HEK293 (cell line): ENCODE data around the gene FOXO3.

Experiments
- BCL11B ChIP-seq: fragments of 450-650 bp; formaldehyde crosslinking; IDR thresholded peaks from 2 replicates; pipeline ENCODE4 v1.5.1; 2016; ENCODE audit warnings: low read depth, missing biosample characterization, missing genetic modification characterization
- BCL6B ChIP-seq: fragments of 450-650 bp; formaldehyde crosslinking; IDR thresholded peaks from 2 replicates; pipeline ENCODE4 v1.5.1; 2017; ENCODE audit warnings: missing biosample characterization, missing genetic modification characterization
- ELK4 ChIP-seq: IDR thresholded peaks from 2 replicates; pipeline ENCODE4 v1.6.1; 2011; ENCODE audit warnings: mild to moderate bottlenecking, low read depth, low read length, borderline replicate concordance
- GLI2 ChIP-seq: fragments of 450-650 bp; formaldehyde crosslinking; IDR thresholded peaks from 2 replicates; pipeline ENCODE4; 2017; ENCODE audit warnings: missing biosample characterization, missing genetic modification characterization, low read depth, borderline replicate concordance
- HOXC10 ChIP-seq: sonication (generic); formaldehyde crosslinking; IDR thresholded peaks from 2 replicates; pipeline ENCODE4 v1.8.1; 2023; ENCODE audit warnings: mild to moderate bottlenecking, missing genetic modification reagents
- MYNN ChIP-seq: fragments of 450-650 bp; formaldehyde crosslinking; IDR thresholded peaks from 2 replicates; pipeline ENCODE4 v1.5.1; 2016; ENCODE audit warnings: missing biosample characterization, missing genetic modification characterization, borderline replicate concordance
- PBX3 ChIP-seq: sonication (generic); formaldehyde crosslinking; IDR thresholded peaks from 2 replicates; pipeline ENCODE4 v1.8.1; 2022; ENCODE audit warnings: mild to moderate bottlenecking, moderate library complexity, missing genetic modification reagents
- PRDM4 ChIP-seq: fragments of 450-650 bp; formaldehyde crosslinking; IDR thresholded peaks from 2 replicates; pipeline ENCODE4 v1.5.1; 2017; ENCODE audit warnings: missing biosample characterization, missing genetic modification characterization
- SALL2 ChIP-seq: fragments of 450-650 bp; formaldehyde crosslinking; IDR thresholded peaks from 2 replicates; pipeline ENCODE4 v1.5.0; 2017; ENCODE audit warnings: missing biosample characterization, mild to moderate bottlenecking, missing genetic modification characterization, borderline replicate concordance
- SP2 ChIP-seq: fragments of 450-650 bp; formaldehyde crosslinking; IDR thresholded peaks from 2 replicates; pipeline ENCODE4 v1.5.1; 2016; ENCODE audit warnings: missing biosample characterization, missing genetic modification characterization
- SP7 ChIP-seq: fragments of 450-650 bp; formaldehyde crosslinking; IDR thresholded peaks from 2 replicates; pipeline ENCODE4 v1.5.1; 2016; ENCODE audit warnings: missing biosample characterization, missing genetic modification characterization
- YY1 ChIP-seq: fragments of 450-650 bp; formaldehyde crosslinking; IDR thresholded peaks from 2 replicates; pipeline ENCODE4 v1.5.1; 2018; ENCODE audit warnings: missing biosample characterization, missing genetic modification characterization
- ZBTB11 ChIP-seq: fragments of 450-650 bp; formaldehyde crosslinking; conservative IDR thresholded peaks from 2 replicates; pipeline ENCODE4 v1.5.1; 2016; ENCODE audit warnings: low read depth, missing biosample characterization, missing genetic modification characterization
- ZNF138 ChIP-seq: fragments of 450-650 bp; formaldehyde crosslinking; IDR thresholded peaks from 2 replicates; pipeline ENCODE4 v1.5.1; 2016; ENCODE audit warnings: missing biosample characterization, missing genetic modification characterization, borderline replicate concordance
- ZNF155 ChIP-seq: fragments of 450-650 bp; formaldehyde crosslinking; IDR thresholded peaks from 2 replicates; pipeline ENCODE4 v1.5.1; 2016; ENCODE audit warnings: missing biosample characterization, missing genetic modification characterization
- ZNF202 ChIP-seq: fragments of 450-650 bp; formaldehyde crosslinking; IDR thresholded peaks from 2 replicates; pipeline ENCODE4 v1.5.1; 2016; ENCODE audit warnings: missing biosample characterization, missing genetic modification characterization, borderline replicate concordance
- ZNF26 ChIP-seq: fragments of 450-650 bp; formaldehyde crosslinking; IDR thresholded peaks from 2 replicates; pipeline ENCODE4 v1.5.1; 2016; ENCODE audit warnings: missing biosample characterization, missing genetic modification characterization
- ZNF266 ChIP-seq: fragments of 450-650 bp; formaldehyde crosslinking; IDR thresholded peaks from 2 replicates; pipeline ENCODE4 v1.5.1; 2016; ENCODE audit warnings: missing biosample characterization, missing genetic modification characterization, low read depth
- ZNF280D ChIP-seq: fragments of 450-650 bp; formaldehyde crosslinking; IDR thresholded peaks from 2 replicates; pipeline ENCODE4 v1.5.1; 2016; ENCODE audit warnings: missing biosample characterization, missing genetic modification characterization
- ZNF311 ChIP-seq: fragments of 450-650 bp; formaldehyde crosslinking; IDR thresholded peaks from 2 replicates; pipeline ENCODE4 v1.5.1; 2017; ENCODE audit warnings: missing biosample characterization, missing genetic modification characterization, borderline replicate concordance
- ZNF571 ChIP-seq: fragments of 450-650 bp; formaldehyde crosslinking; IDR thresholded peaks from 2 replicates; pipeline ENCODE4 v1.5.0; 2017; ENCODE audit warnings: missing biosample characterization, missing genetic modification characterization
- ZNF621 ChIP-seq: fragments of 450-650 bp; formaldehyde crosslinking; IDR thresholded peaks from 2 replicates; pipeline ENCODE4 v1.5.1; 2017; ENCODE audit warnings: missing biosample characterization, missing genetic modification characterization
- ZNF626 ChIP-seq: fragments of 450-650 bp; sonication (Bioruptor Pico); formaldehyde crosslinking; IDR thresholded peaks from 2 replicates; pipeline ENCODE4 v1.5.1; 2018; ENCODE audit warnings: missing biosample characterization, missing genetic modification characterization, inconsistent platforms
- ZNF629 ChIP-seq: fragments of 450-650 bp; formaldehyde crosslinking; IDR thresholded peaks from 2 replicates; pipeline ENCODE4 v1.5.1; 2017; ENCODE audit warnings: missing biosample characterization, missing genetic modification characterization
- ZNF664 ChIP-seq: fragments of 450-650 bp; formaldehyde crosslinking; IDR thresholded peaks from 2 replicates; pipeline ENCODE4 v1.5.1; 2016; ENCODE audit warnings: missing biosample characterization, missing genetic modification characterization
- ZNF747 ChIP-seq: fragments of 450-650 bp; formaldehyde crosslinking; IDR thresholded peaks from 2 replicates; pipeline ENCODE4 v1.5.1; 2016; ENCODE audit warnings: missing biosample characterization, missing genetic modification characterization
- ZNF837 ChIP-seq: fragments of 450-650 bp; formaldehyde crosslinking; IDR thresholded peaks from 2 replicates; pipeline ENCODE4 v1.5.1; 2016; ENCODE audit warnings: missing biosample characterization, missing genetic modification characterization

The FOXO3 gene

GRCh38 chr6:108677357-108677756, 116.6 kb downstream of the FOXO3 start (continued):
- no peak for TF ChIP-seq ZNF202 (tag by site-specific recombination)
- no peak for TF ChIP-seq MYNN
- TF ChIP-seq ZNF629 (tag by site-specific recombination), result peak; percentile 55
- no peak for TF ChIP-seq ZNF311
- TF ChIP-seq HOXC10 (CRISPR knock-in tag), result no peak
- TF ChIP-seq ZNF621, result no peak
- TF ChIP-seq BCL6B (tag by site-specific recombination), result no peak
- no peak for TF ChIP-seq YY1 (tag by site-specific recombination)
- TF ChIP-seq ZNF280D, result no peak
- no peak for TF ChIP-seq ZNF571
- TF ChIP-seq ZBTB11 (tag by site-specific recombination), result no peak
- peak; percentile 23; the same call in 1 of the 2 replicates for TF ChIP-seq PRDM4 (tag by site-specific recombination)
- TF ChIP-seq ZNF626, result no peak
- TF ChIP-seq ZNF837, result no peak
- no peak for TF ChIP-seq ZNF747 (tag by site-specific recombination)
- 0 out of 2 replicates have a peak, but pooled peaks have one; percentile 3 for TF ChIP-seq GLI2 (tag by site-specific recombination)
- no peak for TF ChIP-seq BCL11B (tag by site-specific recombination)
- TF ChIP-seq SP7 (tag by site-specific recombination), result peak; percentile 97
- TF ChIP-seq SP2 (tag by site-specific recombination), result no peak
- no peak for TF ChIP-seq SALL2 (tag by site-specific recombination)
- no peak for TF ChIP-seq ZNF266
- no peak for TF ChIP-seq ZNF155 (tag by site-specific recombination)
- TF ChIP-seq ZNF26 (tag by site-specific recombination), result no peak
- TF ChIP-seq PBX3, result no peak
- no peak for TF ChIP-seq ZNF664 (tag by site-specific recombination)
- TF ChIP-seq ZNF138 (tag by site-specific recombination), result no peak
- TF ChIP-seq ELK4, result no peak
